ENCODE results near the gene RHOC. TPM values are rescaled to one million over a fixed set of nuclear protein-coding genes. Genes with fewer than 3 reads are reported as not detected.

The RHOC gene
- total RNA-seq, 1 donor from 2014 or later, result 11.5 TPM

GRCh38 chr1:112743174-112744008 lies 36.5 kb upstream of the RHOC start:
- Mint-ChIP-seq H3K36me3 (ENCODE audit: low read depth) (no peaks in the 10 kb centered on the region), H3K27me3 (peaks cover 66% of the 10 kb centered on the region), H3K4me1 (peaks cover 7% of the 10 kb centered on the region), H3K27ac (no peak overlapping the region), H3K9me3 (no peaks in the 10 kb centered on the region), H3K4me3 (no peak overlapping the region)
- DNase-seq, result no peak
- TF ChIP-seq CTCF (IDR thresholded peaks at IDR 0.05), result no peak
- no peak for ATAC-seq (ENCODE audit: low read depth)
- ChIA-PET CTCF (no interaction called here), POLR2A (no interaction called here)
- intact Hi-C loops (cut with micrococcal nuclease), result no loop called here

DNA sequence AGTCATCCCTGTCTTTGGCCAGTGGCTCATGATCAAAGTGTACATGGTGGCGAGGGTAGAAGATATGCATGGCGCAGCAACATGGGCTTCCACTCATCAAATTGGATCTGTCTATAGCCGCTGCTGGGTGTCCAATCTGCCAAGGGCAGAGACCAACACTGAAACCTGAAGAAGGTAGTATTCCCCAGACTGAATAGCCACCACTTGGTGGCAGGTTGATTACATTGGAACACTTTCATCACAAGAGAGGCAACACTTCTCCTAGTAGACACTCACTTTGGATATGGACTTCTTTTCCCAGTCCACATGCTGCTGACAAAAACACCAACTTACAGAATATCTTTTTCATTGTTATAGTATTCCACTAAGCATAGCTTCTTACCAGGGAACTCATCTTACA lies 30.6 kb upstream of the RHOC start:
- no peak overlapping the region for H3K27ac Mint-ChIP-seq
- H3K36me3 Mint-ChIP-seq (ENCODE audit: low read depth), result no peaks in the 10 kb centered on the region
- DNase-seq (no peak), ATAC-seq (ENCODE audit: low read depth) (no peak)
- peaks cover 6% of the 10 kb centered on the region for H3K4me1 Mint-ChIP-seq
- ChIA-PET CTCF (no interaction called here), POLR2A (no interaction called here)
- intact Hi-C loops (cut with micrococcal nuclease), result no loop called here
- H3K9me3 Mint-ChIP-seq, result no peaks in the 10 kb centered on the region
- TF ChIP-seq CTCF (IDR thresholded peaks at IDR 0.05), result no peak
- no peak overlapping the region for H3K4me3 Mint-ChIP-seq
- peaks cover 39% of the 10 kb centered on the region for H3K27me3 Mint-ChIP-seq

DNA sequence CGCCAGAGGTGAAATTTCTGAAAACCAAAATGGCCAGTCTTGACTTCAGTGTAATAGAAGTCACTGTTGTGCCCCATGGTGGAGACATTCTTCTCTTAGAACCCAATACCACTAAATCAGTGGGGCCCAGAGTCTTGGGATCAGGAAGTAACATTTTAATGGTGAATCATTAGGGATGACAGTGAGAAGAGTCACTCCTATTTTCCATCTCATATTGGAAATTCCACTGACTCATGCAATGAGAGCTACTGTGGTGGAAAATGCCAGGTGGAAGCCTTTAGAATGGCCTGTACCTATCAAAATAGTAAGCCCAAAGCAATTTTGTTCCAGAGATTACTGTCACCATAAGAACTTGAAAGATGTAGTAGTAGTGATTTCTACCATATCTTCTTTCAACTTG lies 28.8 kb upstream of the RHOC start:
- TF ChIP-seq CTCF (IDR thresholded peaks at IDR 0.05), result no peak
- Mint-ChIP-seq H3K27me3 (peaks cover 25% of the 10 kb centered on the region), H3K36me3 (ENCODE audit: low read depth) (no peaks in the 10 kb centered on the region), H3K4me3 (no peak overlapping the region), H3K27ac (no peak overlapping the region), H3K9me3 (no peaks in the 10 kb centered on the region), H3K4me1 (peaks cover 11% of the 10 kb centered on the region)
- DNase-seq (no peak), ATAC-seq (ENCODE audit: low read depth) (no peak)
- intact Hi-C loops (cut with micrococcal nuclease), result no loop called here
- POLR2A ChIA-PET, result no interaction called here
- CTCF ChIA-PET, result no interaction called here

DNA sequence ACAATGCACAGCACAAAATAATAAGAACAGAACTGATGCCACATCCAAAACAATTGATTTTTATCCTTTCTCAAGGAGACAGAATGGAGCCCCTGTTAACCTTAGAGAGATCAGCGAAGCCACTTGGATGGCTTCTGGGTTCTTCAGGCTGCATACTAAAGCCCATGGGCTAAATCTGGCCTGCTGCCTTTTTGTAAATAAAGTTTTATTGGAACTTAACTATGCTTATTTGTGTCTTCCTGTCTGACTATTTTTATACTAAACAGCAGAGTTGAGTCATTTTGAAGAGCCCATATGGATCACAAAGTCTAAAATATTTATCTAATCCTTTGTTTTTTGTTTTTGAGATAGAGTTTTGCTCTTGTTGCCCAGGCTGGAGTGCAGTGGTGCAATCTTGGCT lies 24.5 kb upstream of the RHOC start:
- intact Hi-C loops (cut with micrococcal nuclease), result no loop called here
- peaks cover 4% of the 10 kb centered on the region for H3K27me3 Mint-ChIP-seq

More for the DNA sequence above, 24.5 kb upstream of the RHOC start:
- no peaks in the 10 kb centered on the region for H3K9me3 Mint-ChIP-seq
- no peak for TF ChIP-seq CTCF (IDR thresholded peaks at IDR 0.05)
- CTCF ChIA-PET, result interaction anchor here (1.2 kb wide), 1 partner anchor 13 kb away, joined by 3 read pairs; a partner anchor contains a TSS
- ATAC-seq (ENCODE audit: low read depth) (no peak), DNase-seq (no peak)
- POLR2A ChIA-PET, result no interaction called here
- no peak overlapping the region for H3K27ac Mint-ChIP-seq
- H3K4me3 Mint-ChIP-seq, result no peak overlapping the region
- no peaks in the 10 kb centered on the region for H3K36me3 Mint-ChIP-seq (ENCODE audit: low read depth)
- H3K4me1 Mint-ChIP-seq, result peaks cover 11% of the 10 kb centered on the region
